PFSK-1 (cell line): ENCODE data around the gene COMT.

ENCODE experiments used
- FOXP2 ChIP-seq: optimal IDR thresholded peaks from 2 replicates; pipeline ENCODE3; 2011; ENCODE audit warnings: borderline replicate concordance, control low read depth, inconsistent platforms; ENCODE audit not compliant: insufficient read depth; ENCODE audit errors: extremely low read length, extremely low read depth
- POLR2AphosphoS5 ChIP-seq: IDR thresholded peaks from 2 replicates; pipeline ENCODE4 v1.6.1; 2012; ENCODE audit warnings: low read depth, mild to moderate bottlenecking, control low read depth, low read length, moderate library complexity
- SIN3A ChIP-seq: IDR thresholded peaks from 2 replicates; pipeline ENCODE4 v1.6.1; 2012; ENCODE audit warnings: mild to moderate bottlenecking, low read length, moderate library complexity, borderline replicate concordance; ENCODE audit not compliant: insufficient read depth
- TAF1 ChIP-seq: IDR thresholded peaks from 2 replicates; pipeline ENCODE4 v1.6.1; 2012; ENCODE audit warnings: low read length, control low read depth, borderline replicate concordance; ENCODE audit not compliant: insufficient read depth
- TF ChIP-seq, protein P1 (sequence below), 2 experiments: IDR thresholded peaks; 2 replicates each; pipeline versions ENCODE4 v1.6.1 to v1.8.0; 2011 to 2012; ENCODE audit warnings: low read depth in 2 of 2, low read length in 2 of 2, control low read depth in 1 of 2, inconsistent platforms in 1 of 2, mild to moderate bottlenecking in 1 of 2, moderate library complexity in 1 of 2; ENCODE audit not compliant: insufficient read depth in 1 of 2

Gene COMT

DNA sequence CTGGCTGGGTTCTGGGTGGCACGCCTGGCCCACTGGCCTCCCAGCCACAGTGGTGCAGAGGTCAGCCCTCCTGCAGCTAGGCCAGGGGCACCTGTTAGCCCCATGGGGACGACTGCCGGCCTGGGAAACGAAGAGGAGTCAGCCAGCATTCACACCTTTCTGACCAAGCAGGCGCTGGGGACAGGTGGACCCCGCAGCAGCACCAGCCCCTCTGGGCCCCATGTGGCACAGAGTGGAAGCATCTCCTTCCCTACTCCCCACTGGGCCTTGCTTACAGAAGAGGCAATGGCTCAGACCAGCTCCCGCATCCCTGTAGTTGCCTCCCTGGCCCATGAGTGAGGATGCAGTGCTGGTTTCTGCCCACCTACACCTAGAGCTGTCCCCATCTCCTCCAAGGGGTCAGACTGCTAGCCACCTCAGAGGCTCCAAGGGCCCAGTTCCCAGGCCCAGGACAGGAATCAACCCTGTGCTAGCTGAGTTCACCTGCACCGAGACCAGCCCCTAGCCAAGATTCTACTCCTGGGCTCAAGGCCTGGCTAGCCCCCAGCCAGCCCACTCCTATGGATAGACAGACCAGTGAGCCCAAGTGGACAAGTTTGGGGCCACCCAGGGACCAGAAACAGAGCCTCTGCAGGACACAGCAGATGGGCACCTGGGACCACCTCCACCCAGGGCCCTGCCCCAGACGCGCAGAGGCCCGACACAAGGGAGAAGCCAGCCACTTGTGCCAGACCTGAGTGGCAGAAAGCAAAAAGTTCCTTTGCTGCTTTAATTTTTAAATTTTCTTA lies 27.8 kb downstream of the COMT start:
- TF ChIP-seq FOXP2 (no peak), POLR2AphosphoS5 (peak; percentile 26; the same call in 1 of the 2 replicates), TAF1 (no peak), SIN3A (no peak)
- TF ChIP-seq, protein P1, sequence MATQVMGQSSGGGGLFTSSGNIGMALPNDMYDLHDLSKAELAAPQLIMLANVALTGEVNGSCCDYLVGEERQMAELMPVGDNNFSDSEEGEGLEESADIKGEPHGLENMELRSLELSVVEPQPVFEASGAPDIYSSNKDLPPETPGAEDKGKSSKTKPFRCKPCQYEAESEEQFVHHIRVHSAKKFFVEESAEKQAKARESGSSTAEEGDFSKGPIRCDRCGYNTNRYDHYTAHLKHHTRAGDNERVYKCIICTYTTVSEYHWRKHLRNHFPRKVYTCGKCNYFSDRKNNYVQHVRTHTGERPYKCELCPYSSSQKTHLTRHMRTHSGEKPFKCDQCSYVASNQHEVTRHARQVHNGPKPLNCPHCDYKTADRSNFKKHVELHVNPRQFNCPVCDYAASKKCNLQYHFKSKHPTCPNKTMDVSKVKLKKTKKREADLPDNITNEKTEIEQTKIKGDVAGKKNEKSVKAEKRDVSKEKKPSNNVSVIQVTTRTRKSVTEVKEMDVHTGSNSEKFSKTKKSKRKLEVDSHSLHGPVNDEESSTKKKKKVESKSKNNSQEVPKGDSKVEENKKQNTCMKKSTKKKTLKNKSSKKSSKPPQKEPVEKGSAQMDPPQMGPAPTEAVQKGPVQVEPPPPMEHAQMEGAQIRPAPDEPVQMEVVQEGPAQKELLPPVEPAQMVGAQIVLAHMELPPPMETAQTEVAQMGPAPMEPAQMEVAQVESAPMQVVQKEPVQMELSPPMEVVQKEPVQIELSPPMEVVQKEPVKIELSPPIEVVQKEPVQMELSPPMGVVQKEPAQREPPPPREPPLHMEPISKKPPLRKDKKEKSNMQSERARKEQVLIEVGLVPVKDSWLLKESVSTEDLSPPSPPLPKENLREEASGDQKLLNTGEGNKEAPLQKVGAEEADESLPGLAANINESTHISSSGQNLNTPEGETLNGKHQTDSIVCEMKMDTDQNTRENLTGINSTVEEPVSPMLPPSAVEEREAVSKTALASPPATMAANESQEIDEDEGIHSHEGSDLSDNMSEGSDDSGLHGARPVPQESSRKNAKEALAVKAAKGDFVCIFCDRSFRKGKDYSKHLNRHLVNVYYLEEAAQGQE (IDR thresholded peaks at IDR 0.05; ENCODE audit: insufficient read depth in 1 of 2, low read depth in 2 of 2, low read length in 2 of 2): no peak

DNA sequence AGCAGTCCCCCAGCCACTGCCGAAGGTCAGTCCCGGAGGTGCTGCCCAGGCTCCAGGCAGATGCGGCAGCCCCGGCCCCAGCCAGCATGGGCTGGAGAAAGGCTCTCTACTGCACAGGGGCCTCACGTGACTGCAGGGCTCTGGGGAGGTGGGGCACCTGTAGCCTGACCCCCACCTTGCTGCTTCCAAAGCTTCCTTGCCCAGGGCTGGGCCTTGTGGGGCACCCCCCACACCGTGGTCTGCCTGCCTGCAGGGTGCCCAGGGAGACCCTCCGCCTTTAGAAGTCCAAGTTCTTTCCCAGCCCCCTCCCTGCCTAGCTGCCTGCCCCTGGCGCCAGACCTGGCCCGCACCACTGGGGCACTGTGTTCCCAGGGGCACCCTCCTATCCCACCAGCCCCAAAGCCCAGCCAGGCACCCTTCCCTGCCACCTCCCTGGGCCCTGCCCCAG lies 28.5 kb downstream of the COMT start:
- TF ChIP-seq FOXP2: no peak
- TF ChIP-seq POLR2AphosphoS5: no peak
- TF ChIP-seq TAF1: no peak
- TF ChIP-seq SIN3A: no peak
- TF ChIP-seq, protein P1 (IDR thresholded peaks at IDR 0.05; ENCODE audit: insufficient read depth in 1 of 2, low read depth in 2 of 2, low read length in 2 of 2): no peak

DNA sequence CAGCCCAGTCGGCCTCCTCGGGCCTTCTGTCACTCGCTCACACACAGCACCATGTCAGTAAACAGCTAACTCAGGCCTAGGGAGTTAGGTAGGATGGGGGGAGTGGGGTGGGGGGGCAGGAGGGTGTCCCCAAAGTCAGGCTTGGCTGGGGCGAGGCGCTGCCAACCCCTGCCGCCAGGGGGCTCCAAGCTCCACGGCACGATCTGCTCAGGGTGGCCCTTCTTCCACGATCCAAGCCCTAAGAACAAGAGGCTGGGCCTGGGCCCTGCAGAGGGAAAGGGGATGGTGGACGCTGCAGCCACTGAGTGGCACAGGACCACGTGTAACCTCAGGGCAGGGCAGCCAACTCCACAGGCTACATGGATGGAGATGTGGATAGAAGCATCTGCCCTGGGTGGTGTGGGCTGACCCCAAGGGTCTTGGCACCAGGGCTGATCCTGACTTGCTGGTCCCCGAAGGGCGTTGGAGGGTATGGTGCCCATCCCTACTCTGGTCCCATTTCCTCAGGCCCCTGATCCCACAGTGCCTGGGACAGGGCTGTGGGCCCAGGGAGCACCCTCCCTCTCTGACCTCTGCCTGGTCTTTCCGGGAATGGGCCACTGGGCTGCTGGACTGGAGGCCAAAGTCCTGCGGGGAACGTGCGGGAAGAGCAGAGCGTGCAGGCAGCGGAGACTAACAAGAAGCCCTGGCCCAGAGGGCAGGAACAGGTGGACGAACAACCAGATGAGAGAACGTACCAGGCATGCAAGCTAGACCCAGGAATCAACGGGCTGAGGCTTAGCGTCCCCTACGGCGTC lies 29.1 kb downstream of the COMT start:
- TF ChIP-seq TAF1: no peak
- TF ChIP-seq FOXP2: peak; percentile 66

DNA sequence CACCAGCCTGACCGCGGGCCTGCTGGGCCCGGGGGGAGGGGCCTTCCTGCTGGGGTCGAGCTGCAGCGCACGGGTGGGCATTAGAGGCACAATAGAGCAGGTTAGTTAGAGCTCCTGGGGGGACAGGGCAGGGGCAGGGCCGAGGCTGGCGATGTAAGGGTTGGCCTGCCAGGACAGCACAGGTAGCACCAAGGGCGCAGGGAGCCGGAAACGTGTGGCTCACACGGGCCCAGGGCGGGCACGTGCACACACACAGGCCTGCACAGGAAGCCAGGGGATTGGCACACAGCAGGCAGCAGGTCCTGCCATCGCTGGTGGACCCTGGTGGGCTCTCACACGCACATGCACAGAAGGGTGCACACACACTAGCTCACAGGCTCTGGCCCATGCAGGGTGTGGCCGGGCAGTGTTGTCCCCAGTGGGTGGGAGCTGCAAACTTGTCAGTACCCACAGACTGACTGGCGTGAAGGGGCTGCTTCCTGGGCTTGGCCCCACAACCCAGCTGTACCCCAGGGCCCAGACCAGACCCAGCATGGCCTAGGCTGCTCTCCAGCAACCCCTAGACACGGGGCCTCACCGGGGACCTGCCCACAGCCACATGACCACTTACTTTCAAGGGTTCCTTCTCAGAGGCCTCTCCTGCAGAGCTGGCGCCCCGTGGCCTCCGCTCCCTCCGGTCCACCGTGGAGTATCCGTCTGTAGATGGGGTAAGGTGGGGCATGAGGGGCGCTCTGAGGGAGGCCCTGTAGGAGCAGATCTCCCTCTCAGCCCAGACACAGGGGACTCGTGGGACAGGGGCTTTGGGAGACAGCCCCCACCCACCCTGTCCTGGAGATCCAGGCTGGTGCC lies 29.9 kb downstream of the COMT start:
- TF ChIP-seq POLR2AphosphoS5: no peak; the same call in 1 of the 2 replicates
- TF ChIP-seq FOXP2: no peak
- no peak for TF ChIP-seq SIN3A

DNA sequence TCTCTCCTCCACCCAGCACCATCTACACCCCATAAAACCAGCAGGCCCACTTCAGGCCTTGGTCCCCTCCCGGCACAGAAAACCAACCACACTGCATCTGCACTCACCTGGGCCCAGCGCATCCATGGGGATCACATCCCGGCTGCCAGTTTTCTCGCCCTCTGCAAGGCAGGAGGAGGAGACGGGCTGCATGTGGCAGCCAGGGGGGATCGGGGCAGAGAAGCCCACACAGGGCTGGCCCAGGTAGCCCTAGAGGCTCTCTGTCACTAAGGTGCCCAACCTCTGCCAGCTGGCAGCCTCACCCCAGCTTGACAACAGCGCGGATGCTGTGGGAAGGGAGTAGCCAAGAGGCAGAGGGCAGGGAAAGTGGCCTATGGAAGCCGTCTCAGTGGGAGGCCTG lies 30.7 kb downstream of the COMT start:
- TF ChIP-seq FOXP2 (no peak), TAF1 (no peak), SIN3A (no peak), POLR2AphosphoS5 (no peak)
- TF ChIP-seq, protein P1 (IDR thresholded peaks at IDR 0.05; ENCODE audit: insufficient read depth in 1 of 2, low read depth in 2 of 2, low read length in 2 of 2): no peak
